ENCODE results near the gene ADGRA3. TPM values are rescaled to one million over a fixed set of nuclear protein-coding genes. Genes with fewer than 3 reads are reported as not detected.
"Not testable (repeated sequence)": the region's sequence is repeated elsewhere in the genome, so short reads cannot be mapped to it uniquely, and the experiment has no call there.

Gene ADGRA3
- total RNA-seq, 4 donors from 2014 or later: 14.9 to 26.3 (median 20.2) TPM

DNA sequence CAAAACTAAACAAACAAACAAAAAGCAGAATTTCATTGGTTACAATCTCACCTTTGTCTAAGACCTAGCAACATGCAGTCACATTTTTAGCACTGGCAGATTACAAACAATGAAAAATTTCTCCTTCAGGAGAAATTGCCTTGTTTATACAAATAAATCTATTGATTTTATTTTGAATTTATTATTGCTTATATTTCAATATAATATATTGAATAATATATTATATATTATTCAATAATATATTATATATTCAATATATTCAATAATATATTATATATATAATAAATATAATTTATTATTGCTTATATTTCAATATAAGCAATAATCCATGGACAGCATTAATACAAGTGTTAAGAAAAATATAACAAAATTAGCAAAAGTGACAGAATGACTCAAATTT, 131.7 kb downstream of the ADGRA3 start:
- TF ChIP-seq POLR2A (IDR thresholded peaks at IDR 0.05) (no peak), EP300 (IDR thresholded peaks at IDR 0.05) (no peak)
- TF ChIP-seq, protein P1, sequence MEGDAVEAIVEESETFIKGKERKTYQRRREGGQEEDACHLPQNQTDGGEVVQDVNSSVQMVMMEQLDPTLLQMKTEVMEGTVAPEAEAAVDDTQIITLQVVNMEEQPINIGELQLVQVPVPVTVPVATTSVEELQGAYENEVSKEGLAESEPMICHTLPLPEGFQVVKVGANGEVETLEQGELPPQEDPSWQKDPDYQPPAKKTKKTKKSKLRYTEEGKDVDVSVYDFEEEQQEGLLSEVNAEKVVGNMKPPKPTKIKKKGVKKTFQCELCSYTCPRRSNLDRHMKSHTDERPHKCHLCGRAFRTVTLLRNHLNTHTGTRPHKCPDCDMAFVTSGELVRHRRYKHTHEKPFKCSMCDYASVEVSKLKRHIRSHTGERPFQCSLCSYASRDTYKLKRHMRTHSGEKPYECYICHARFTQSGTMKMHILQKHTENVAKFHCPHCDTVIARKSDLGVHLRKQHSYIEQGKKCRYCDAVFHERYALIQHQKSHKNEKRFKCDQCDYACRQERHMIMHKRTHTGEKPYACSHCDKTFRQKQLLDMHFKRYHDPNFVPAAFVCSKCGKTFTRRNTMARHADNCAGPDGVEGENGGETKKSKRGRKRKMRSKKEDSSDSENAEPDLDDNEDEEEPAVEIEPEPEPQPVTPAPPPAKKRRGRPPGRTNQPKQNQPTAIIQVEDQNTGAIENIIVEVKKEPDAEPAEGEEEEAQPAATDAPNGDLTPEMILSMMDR (IDR thresholded peaks at IDR 0.05): no peak
- Histone ChIP-seq H3K4me1 (no peaks in the 10 kb centered on the region), H3K36me3 (peaks cover 0 to 24% (median 7%) of the 10 kb centered on the region in 3 donors), H3K9me3 (no peaks in the 10 kb centered on the region), H3K27ac (no peak overlapping the region), H3K4me3 (no peak overlapping the region), H3K27me3 (no peaks in the 10 kb centered on the region)
- DNase-seq (ENCODE audit: low spot score in 2 of 2): no peak

DNA sequence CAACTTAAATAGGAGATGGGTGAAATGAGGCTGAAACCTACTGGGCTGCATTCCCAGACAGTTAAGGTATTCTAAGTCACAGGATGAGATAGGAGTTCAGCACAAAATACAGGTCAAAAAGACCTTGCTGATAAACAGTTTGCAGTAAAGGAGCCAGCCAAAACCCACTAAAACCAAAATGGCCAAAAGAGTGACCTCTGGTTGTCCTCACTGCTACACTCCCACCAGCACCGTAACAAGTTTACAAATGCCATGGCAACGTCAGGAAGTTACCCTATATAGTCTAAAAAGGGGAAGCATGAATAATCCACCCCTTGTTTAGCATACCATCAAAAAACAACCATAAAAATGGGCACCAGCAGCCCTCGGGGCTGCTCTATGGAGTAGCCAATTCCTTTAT, 133.7 kb downstream of the ADGRA3 start:
- H3K9me3 ChIP-seq; DNase-seq (ENCODE audit: low spot score in 2 of 2); H3K27me3 ChIP-seq; H3K27ac ChIP-seq; H3K4me3 ChIP-seq; H3K4me1 ChIP-seq: not testable (repeated sequence)
- WGBS, 2 donors: 29 to 41% methylated on average over 3 of the region's 3 CpGs
- peaks cover 0 to 11% (median 0%) of the 10 kb centered on the region in 3 donors for H3K36me3 ChIP-seq

DNA sequence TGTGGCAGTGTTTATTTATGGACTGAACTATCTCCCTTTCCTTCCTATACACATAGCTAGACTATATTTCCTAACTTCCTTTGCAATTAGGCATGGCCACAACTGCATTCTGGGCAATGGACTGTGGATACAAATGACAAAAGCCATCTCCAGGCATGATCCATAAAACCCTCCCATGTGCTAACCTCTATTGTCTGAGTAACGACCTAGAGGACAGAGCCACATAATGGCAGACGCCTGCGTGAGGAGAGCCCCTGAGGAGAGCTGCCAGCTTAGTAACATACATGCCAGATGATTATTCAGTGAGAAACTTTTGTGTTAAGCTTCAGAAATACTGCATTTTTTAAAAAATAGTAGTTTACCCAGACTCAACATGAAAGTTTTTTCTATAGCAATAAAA, 142.9 kb downstream of the ADGRA3 start:
- no peak for TF ChIP-seq EP300 (IDR thresholded peaks at IDR 0.05)
- no peak for TF ChIP-seq POLR2A (IDR thresholded peaks at IDR 0.05)
- TF ChIP-seq, protein P1 (IDR thresholded peaks at IDR 0.05): no peak
- Histone ChIP-seq H3K27ac (no peak overlapping the region), H3K9me3 (no peaks in the 10 kb centered on the region), H3K27me3 (no peaks in the 10 kb centered on the region), H3K4me3 (no peak overlapping the region), H3K4me1 (no peaks in the 10 kb centered on the region), H3K36me3 (no peaks in the 10 kb centered on the region)
- DNase-seq (ENCODE audit: low spot score in 2 of 2): no peak
- whole genome bisulfite sequencing, 2 donors: 61 to 68% methylated on average over 3 of the region's 3 CpGs

DNA sequence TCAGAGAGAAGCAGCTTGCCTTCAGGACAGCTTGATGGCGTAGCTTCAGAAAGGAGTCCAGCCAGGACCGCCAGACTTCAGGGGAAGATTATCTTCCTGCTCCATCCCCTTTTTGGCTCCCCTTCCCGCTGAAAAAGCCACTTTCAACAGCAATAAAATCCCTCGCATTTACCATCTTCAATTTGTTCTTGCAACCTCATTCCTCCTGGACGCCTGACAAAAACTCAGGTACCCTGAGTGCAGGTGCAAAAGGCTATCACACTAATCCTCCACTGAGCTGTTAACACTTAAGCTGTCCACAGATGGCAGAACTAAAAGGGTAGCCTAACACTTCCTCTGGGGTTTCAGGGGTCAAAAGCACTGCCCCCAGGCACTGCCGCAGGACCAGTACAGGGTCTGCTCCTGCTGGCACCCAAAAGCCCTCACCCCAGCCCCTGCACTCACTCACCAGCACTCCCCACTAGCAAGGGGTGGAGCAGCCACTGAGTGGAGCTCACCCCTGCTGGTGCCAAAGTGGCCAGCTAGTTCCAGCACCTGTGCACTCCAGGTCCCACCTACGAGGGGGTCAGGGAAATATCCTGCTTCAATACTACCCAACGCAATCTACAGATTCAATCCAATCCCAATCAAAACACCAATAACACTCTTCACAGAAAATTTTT, 145.8 kb downstream of the ADGRA3 start:
- TF ChIP-seq POLR2A (IDR thresholded peaks at IDR 0.05) (no peak), EP300 (IDR thresholded peaks at IDR 0.05) (no peak)
- TF ChIP-seq, protein P1 (IDR thresholded peaks at IDR 0.05): no peak
- no peak overlapping the region for H3K4me3 ChIP-seq
- H3K36me3 ChIP-seq: no peaks in the 10 kb centered on the region
- WGBS, 2 donors: 81 to 84% methylated on average over 8 of the region's 8 CpGs
- no peak for DNase-seq (ENCODE audit: low spot score in 2 of 2)
- H3K27me3 ChIP-seq: no peaks in the 10 kb centered on the region
- no peak overlapping the region for H3K27ac ChIP-seq
- H3K9me3 ChIP-seq: no peaks in the 10 kb centered on the region
- no peaks in the 10 kb centered on the region for H3K4me1 ChIP-seq

DNA sequence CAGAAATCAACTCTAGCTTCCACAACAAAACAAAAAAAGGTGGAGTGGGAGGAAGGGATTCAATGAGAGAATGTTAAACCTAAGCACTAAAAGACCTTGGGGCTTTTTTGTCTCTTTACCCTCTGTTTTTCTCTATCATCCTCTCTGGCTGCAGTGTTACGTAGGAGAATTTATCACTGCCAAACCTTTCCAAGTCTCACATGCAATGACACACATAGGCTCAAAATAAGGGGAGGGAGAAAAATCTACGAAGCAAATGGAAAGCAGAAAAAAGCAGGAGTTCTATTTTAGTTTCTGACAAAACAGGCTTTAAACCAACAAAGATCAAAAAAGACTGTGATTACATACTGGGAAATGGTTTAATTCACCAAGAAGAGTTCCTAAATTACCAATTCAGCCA, 152.1 kb downstream of the ADGRA3 start:
- WGBS, 2 donors: 63 to 83% methylated on average over 2 of the region's 2 CpGs
- Histone ChIP-seq H3K4me3 (no peak overlapping the region), H3K36me3 (no peaks in the 10 kb centered on the region), H3K4me1 (no peaks in the 10 kb centered on the region), H3K27ac (no peak overlapping the region), H3K9me3 (peaks cover 0 to 9% (median 3%) of the 10 kb centered on the region in 4 donors), H3K27me3 (no peaks in the 10 kb centered on the region)
- DNase-seq (ENCODE audit: low spot score in 2 of 2): no peak
- TF ChIP-seq EP300 (IDR thresholded peaks at IDR 0.05) (no peak), POLR2A (IDR thresholded peaks at IDR 0.05) (no peak)
- TF ChIP-seq, protein P1 (IDR thresholded peaks at IDR 0.05): no peak

DNA sequence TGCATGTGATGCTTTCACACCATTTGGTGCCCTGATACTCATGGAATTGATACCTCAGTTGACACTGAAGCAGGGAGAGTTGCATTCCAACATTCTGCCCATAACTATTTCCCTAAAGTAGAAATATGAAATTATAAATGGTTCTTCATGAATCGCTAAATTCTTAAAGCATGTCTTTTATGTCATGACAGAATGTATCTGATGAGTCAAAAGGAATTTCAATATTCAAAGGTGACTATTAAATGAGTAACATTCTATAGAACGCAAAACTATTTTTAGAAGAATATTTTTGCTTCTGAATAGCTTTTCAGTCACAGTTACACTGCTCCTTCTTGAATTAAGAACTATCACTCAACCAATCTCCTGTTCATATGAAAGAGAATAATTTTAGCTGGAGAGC, 152.8 kb downstream of the ADGRA3 start:
- Histone ChIP-seq H3K4me1 (no peaks in the 10 kb centered on the region), H3K36me3 (no peaks in the 10 kb centered on the region), H3K27ac (no peak overlapping the region), H3K4me3 (no peak overlapping the region), H3K27me3 (no peaks in the 10 kb centered on the region), H3K9me3 (peaks cover 0 to 9% (median 3%) of the 10 kb centered on the region in 4 donors)
- no peak for DNase-seq (ENCODE audit: low spot score in 2 of 2)
- WGBS, 2 donors: 62 to 92% methylated on average over 2 of the region's 2 CpGs
- TF ChIP-seq, protein P1 (IDR thresholded peaks at IDR 0.05): no peak
- no peak for TF ChIP-seq POLR2A (IDR thresholded peaks at IDR 0.05)
- TF ChIP-seq EP300 (IDR thresholded peaks at IDR 0.05): no peak

Measured in tibial nerve (tissue), 4 donors.